Mucosa of gallbladder (tissue), 1 donor: ENCODE results near the gene TRAF3IP1. TPM values are rescaled to one million over a fixed set of nuclear protein-coding genes. Genes with fewer than 3 reads are reported as not detected.
"Not testable (repeated sequence)": the region's sequence is repeated elsewhere in the genome, so short reads cannot be mapped to it uniquely, and the experiment has no call there.

Experiments used
- DNase-seq: peaks from one replicate; pipeline ENCODE4 v3.0.0-alpha.2; 2020; ENCODE audit warnings: low spot score
- total RNA-seq: library from RNA; stranded (reverse); gene quantifications from one replicate; pipeline ENCODE4 v1.2.1, GENCODE V29; 2021
- donor health status: DM: no; HTN: no; CAD: no.

TRAF3IP1 gene
- total RNA-seq, 1 donor from 2014 or later = 25.6 TPM

DNA sequence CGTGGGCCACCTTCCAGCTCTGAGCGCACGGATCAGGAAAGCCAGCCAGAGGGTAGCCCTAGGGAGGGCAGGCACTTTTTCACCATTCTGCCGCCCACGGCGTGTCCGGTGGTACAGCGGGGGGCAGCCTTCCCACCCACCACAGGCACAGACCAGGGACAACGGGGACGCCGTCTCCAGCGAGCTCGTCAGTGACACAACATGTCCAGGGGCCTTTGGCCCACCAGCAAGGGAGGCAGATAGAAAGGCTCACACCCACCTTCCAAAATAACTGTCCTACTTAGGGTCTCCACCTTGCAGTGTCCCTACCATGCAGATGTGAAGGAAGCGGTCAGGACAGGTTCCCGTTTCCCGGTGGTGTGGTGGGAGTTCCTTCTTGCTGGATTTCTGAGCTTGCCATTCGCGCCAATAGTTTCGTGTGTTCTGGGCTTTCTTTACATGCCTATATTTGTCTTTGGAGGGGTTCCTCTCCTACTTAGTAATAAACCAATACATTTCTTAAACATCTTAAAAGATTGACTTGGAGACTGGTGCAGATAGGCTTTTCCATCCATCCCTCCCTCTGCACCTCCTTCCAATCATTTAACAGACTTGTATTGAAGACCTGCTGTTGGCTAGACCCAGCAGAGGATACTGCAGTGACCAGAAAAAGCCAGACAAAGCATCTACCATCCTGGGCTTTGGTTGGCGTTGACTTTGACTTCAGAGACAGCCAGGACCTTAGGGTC, 107.3 kb downstream of the TRAF3IP1 start:
- no peak for DNase-seq

DNA sequence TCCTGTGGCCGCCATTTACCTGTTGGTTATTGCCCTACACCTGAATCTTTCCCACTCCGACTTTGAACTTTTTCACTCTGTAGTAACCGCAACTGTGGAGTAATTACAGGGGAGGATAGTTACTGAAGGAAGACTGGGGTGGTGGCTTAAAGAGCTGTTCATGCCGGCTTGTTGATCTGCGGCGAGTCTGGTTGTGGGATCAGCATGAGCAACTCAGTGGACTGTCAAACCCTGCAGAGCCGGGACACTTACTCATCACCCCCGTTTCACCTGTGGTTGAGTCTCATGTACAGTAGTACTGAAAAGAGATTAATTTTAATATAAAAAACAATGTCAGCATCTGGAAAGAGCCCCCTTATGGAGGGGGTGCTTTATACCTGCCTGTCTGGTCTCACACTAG, 108.5 kb downstream of the TRAF3IP1 start:
- DNase-seq = no peak

DNA sequence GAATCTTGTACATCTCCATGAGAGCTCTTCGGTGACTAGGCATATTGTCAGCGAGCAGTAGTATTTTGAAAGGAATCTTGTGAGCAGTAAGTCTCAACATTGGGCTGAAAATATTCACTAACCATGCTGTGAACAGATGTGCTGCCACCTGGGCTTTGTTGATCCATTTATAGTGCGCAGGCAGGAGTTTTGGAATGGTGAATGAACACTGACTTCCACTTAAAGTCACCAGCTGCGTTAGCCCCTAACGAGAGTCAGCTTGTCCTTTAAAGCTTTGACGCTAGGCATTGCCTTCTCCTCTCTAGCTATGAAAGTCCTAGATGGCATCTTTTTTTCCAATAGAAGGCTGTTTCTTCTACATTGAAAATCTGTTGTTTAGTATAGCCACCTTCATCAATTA, 110.5 kb downstream of the TRAF3IP1 start:
- DNase-seq = no peak

DNA sequence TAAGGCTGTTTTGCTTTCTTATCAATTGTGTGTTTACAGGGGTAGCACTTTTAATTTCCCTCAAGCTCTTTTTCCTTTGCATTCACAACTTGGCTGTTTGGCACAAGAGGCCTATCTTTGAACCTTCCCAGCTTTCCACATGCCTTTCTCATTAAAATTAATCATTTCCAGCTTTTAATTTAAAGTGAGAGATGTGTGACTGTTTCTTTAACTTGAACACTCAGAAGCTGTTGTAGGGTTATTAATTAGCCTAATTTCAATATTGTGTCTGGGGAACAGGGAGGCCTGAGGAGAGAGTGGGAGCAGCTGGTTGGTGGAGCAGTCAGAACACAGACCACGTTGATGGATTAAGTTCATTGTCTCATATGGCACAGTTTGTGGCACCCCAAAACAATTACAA, 111.1 kb downstream of the TRAF3IP1 start:
- no peak for DNase-seq

DNA sequence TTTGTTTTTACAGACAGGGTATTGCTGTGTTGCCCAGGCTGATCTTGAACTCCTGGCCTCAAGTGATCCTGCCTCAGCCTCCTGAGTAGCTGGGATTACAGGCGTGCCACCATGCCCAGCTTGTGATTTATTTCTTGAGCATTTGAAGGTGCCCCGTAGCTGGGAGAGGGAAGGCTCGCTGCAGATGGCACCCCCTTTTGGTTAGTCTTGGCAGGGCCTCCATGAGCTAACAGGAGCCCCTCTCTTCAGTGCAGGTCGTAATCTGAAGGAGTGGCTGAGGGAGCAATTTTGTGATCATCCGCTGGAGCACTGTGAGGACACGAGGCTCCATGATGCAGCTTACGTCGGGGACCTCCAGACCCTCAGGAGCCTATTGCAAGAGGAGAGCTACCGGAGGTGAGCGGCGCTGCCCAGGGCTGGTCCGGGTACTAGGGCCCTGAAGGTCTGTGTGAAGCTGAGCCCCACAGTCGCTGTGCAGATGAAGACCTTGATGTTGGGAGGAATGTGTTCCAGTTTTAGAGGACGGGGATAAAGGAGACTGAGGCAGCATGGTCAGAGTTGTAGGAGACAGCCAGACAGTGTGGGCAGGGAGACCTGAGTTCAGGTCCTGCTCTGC, 113.1 kb downstream of the TRAF3IP1 start:
- no peak for DNase-seq

DNA sequence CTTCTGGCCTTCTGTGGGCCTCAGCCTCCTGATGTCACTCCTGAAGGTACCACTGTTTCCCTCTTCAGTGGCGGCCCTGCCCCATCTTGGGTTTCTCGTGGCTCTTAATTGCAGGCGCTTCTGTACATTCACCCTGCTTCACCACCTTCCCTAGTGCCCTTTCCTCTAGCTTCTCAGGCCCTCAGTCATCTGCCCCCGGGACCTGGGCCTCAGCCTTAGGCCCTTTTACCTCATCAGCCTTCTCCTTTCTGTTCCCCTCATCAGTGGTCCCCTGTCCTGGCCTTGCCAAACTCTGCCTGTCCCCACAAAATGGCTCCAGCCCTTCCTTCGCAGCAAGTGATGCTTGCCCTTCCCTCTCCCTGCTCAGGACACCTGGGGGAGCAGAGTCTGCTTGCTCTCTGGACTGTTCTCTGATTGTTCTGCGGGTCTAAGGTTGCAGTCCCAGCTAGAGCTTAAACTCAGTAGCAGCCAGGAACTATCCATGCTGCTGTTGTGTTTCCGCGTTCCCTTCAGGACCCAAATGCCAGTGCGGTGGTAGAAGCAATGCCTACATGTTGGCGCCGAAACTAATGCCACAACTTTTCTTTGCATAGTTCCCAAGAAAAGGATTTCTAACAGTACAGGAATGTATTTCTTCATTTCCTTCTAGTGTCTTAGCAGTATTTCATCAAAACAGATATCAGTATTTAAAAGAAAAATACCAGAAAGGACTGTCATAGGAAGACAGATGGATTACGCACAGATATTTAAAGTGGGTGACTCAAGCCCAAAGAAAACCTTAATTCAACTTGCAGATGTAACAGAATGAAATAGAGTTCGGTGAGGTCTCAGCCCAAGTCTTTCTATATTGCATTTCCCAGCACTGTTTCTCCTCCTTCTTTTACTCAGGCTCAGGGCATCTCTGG, 113.9 kb downstream of the TRAF3IP1 start:
- no peak for DNase-seq

DNA sequence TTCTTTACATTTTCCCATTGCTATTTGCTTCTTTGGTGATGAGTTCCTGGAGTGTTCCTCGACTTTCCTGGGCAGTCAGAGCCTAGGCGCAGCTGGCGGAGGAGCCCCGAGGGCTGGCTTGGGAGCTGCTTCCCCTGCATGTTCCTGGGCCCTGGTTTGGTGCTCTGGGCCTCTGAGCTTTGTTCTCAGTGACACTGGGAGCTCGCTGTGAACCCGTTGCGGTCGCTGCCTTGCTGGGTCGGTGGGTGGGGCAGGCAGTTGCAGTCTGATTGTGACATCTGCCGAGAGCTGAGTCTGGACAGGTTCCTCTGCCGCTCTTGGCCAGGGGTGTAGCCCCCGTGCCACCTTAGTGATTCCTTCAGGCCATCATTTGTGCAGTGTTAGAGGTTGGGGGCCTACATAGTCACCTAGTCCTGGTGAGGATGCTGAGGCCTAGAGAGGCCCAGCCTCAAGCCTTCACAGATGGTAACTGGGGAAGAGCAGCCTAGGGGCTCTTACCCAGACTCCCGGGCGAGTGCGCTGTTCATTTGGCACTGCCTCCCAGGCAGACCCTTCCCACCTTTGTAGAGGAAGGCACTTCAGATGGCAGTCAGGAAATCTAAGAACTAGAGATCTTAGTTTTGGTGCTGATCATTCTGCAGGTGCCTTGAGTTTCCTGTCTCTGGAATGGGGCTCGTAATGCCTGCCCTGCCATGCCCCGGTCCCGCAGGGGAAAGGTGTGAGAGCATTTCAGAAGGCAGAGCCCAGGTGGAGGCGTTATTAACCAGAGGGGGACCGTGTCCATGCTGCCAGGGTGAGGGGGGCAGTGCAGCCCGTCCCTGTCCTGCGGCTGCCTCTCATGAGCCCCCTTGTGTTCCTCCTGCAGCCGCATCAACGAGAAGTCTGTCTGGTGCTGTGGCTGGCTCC, 114.8 kb downstream of the TRAF3IP1 start:
- DNase-seq = no peak

DNA sequence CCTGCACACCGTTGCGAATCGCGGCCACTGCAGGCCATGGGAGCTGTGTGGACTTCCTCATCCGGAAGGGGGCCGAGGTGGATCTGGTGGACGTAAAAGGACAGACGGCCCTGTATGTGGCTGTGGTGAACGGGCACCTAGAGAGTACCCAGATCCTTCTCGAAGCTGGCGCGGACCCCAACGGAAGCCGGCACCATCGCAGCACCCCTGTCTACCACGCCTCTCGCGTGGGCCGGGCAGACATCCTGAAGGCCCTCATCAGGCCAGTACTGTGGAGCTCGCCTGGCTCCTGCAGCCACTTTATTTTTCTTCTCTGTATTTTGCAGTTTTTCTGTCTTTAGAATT, 115.4 kb downstream of the TRAF3IP1 start:
- no peak for DNase-seq

DNA sequence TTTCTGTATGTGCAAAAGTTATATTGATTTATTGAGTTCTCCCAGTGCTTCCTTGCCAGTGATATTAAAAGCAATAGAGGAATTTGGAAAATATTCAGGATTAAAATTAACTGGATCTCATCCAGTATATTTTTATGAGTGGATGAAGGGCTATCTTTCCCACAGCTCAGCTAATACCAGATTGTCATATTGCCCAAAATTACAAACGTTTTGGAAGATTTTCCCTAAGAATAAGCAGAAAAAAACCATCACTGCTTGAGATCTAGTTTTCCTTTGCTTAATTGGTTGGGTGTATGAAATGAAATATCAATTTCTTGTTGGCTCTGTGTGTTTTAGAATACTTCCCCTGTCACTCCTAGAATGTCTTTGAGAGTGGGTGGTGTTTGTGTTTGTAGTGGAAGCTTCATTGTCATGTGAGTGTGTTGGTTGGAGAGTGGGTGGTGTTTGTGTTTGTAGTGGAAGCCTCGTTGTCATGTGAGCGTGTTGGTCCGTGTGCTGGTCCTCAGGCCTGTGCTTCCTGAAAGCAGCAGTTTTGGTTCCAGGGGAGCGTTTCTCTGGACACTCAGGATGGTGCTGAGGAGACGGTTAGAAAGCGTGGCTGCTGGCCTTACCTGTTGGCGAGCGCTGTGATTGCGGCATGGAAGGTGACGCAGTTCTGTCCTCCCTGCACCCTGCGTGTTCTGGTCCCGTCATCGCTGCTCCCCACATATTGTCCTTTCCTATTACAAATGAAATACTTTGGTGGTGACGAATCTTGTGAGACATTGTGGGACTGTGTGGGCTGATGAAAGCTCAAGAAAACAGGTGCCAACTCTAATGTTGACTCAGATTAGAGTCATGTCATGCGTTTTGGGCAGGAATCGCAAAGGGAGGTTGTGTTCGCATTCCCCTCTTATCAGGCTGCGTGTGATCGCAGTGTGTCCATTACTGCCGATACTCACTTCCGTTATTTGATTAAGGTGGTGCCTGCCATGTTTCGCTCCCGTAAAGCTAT, 118.8 kb downstream of the TRAF3IP1 start:
- no peak for DNase-seq

DNA sequence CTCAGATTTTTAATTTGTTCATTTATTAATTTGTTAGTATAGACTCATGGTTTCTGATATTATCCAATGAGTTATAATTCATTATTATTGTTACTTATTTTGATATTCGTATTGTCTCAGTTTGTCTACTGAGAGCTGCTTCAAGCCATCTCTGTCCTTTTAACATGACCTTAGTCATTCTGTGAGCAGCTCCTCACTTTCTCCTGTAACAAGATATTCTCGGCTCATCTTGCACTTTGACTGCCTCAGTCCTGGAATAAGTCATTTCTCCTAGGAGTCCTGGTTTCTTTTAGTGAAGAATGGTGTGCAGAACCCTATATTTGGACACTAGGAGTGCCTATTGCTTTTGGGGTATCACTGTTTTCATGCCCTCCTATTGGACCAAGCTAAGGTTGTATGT, 119.6 kb downstream of the TRAF3IP1 start:
- DNase-seq = no peak

DNA sequence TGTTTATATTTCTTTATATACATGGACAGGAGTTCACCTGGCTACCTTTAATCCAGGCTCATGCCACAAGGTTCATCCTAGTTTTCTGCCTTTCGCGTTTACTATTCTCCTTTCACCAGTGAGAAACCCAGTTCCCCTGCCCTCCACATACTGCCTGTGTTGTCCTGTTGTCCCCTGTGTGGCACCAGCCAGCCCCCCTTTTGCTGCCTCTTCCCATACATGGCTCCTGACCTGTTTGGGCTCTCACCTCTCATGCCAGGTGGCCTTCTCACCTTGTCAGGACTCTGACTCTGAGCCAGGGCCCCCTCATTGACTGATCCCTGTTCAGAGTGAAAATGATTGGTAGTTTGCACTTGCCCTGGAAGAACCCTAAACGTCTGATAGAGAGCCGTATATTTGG, 120.0 kb downstream of the TRAF3IP1 start:
- no peak for DNase-seq

DNA sequence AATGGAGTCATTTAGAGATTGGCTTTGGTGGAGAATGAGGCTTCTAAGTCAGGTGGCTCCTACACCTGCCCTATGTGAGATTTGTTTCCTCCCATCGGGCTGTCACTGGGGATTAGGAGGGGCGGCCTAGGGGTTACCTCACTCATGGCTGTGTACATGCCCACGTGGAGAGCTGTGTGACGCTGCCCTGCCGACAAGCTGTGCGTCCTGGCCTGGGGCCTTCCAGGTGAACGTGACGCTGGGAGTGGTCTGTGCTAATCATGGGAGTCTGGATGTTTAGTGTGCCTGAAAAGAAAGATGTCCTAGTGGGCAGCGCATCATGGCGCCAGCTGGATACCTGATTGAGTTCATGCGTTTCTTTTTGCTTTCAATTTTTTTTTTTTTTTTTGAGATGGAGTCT, 120.4 kb downstream of the TRAF3IP1 start:
- DNase-seq = no peak

DNA sequence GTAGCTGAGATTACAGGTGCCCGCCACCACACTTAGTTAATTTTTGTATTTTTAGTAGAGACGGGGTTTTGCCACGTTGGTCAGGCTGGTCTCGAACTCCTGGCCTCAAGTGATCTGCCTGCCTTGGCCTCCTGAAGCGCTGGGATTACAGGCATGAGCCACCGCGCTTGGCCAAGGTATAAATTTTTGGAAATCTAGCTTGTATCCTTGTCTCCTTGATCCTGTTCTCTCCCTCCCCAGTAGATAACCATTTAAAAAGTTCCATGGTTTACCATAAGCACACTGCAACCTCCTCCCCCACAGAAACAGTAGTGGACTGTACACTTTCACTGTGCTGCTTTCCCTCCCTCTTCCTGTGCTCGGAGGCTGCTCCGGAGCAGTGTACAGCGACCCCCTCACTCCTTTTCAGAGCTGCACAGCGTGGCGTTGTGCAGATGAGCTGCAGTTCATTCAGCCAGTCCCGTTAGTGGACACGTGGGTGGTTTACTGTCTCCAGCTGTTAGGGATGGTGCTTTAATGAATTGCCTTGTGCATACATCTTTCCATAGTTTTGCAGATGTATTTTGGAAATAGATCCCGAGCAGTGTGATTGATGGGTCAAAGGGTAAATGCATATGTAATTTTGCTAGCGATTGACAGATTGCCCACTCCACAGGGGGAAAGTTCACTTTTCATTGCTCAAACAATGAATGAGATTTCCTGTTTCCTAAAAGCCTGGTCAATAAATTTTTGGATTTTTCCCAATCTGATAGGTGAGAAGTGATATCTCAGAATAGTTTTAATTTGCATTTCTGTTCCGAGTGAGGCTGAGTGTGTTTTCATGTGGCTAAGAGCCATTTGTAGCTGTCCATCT, 121.2 kb downstream of the TRAF3IP1 start:
- DNase-seq = no peak

DNA sequence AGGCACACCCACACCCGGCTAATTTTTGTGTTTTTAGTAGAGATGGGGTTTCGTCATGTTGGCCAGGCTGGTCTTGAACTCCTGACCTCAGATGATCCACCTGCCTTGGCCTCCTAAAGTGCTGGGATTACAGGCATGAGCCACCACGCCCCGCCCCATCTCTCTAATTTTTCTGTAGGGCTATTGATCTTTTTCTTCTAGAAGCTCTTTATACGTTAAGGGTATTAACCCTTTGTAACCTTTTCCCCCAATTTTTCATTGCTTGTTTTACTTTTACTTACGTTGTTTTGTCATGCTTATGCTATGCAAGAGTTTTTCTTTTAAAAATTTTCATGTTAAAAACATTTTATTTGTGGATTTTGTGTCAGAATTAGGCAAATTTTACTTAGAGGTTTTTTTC, 121.9 kb downstream of the TRAF3IP1 start:
- DNase-seq = not testable (repeated sequence)

DNA sequence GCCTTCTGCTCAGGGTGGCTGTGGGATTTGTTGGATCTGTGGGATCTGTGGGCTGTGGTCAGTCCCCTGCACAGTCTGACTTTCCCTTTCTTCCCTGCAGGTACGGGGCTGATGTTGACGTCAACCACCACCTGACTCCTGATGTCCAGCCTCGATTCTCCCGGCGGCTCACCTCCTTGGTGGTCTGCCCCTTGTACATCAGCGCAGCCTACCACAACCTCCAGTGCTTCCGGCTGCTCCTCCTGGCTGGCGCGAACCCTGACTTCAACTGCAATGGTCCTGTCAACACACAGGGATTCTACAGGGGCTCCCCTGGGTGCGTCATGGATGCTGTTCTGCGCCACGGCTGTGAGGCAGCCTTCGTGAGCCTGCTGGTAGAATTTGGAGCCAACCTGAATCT, 123.9 kb downstream of the TRAF3IP1 start:
- DNase-seq = no peak

DNA sequence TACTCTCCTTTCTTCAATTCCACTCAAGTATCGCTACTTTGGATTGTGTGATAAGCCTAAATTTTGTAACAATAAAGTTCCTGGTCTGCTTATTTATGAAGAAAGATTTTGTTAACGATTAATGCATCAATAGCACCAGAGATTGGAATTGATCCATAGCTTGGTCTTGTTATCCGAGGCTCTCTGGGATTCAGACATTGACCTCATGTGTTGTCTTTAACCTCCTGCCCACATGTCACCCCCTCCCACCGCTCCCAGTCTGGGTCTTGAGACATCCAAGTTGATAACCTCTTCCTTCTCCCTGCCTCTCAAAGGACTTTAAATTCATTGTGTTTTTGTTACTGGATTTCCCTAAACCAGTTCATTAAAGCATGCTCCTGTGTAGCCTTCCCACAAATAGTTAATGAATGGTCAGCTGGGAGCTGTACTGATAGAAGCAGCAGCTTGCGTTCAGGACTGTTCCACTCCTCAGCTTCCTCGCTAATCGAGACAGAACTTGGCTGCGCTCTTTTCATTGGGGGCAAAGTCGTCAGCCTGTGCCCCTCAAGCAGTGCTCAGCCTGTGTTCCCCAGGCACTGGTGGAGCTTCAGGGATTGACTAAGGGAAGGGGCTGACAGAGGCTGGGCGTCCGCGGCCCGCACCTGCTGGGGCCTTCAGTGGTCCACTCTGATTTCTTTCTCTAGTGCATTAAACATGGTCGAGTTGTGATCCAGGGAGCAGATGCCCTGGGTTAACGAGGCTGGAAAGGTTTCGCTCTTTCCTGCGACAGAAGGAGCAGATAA, 125.3 kb downstream of the TRAF3IP1 start:
- no peak for DNase-seq

DNA sequence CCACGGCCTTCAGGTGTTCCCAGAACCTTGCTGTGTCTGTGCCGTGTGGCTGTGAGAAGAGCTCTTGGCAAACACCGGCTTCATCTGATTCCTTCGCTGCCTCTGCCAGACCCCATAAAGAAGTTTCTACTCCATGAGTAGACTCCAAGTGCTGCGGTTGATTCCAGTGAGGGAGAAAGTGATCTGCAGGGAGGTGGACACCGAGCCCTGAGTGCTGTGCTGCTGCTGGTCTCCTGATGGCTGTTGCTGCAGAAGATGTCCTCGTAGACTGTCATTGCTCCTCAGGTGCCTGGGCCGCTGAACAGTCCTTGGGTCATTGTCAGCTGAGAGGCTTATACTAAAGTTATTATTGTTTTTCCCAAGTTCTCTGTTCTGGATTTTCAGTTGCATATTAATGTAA, 126.1 kb downstream of the TRAF3IP1 start:
- DNase-seq = no peak

DNA sequence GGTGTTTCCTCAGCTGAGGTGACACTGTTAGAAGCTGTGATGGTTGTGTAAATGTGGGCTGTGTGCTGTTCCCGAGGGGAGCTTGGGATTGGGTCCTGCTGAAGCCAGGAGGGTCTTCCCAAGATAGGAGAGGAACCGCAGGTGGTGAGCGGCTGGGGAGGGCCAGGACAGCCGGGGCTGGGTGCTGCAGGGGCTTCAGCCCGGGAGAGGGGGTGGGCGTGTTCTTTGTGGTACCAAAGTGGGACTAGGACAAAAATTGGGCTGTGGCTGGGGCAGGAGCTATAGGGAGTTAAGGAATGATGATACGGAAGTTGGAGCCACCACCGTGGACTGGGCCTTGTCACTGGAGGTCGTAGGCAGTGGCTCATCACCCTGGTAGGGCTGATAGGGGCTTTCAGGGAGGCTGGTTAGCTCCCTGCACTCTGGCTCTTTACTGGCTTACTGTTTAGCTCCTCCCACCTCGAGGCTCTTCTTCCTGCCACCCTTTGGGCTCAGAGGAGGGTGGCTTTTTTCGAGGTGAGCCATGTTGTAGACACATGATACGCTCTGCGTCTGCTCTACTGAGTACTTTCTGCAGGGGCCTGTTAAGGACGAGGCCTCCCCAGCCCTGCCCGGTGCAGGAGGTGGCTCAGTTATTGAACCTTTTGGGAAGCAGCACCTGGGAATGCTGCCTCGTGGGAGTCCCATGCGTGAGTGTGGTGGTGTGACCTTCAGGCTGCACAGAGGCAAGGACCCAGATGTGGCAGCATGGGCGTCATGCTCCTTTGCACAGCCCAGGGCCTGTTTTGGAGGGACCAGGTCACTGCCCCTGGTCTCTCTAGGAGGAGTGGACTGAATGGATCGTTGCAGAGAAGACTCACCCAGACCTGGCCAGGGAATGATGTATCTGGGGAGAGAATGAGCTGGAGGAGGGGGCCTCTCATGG, 128.0 kb downstream of the TRAF3IP1 start:
- no peak for DNase-seq
